H9 (cell line): ENCODE data around the gene ALMS1. TPM values are rescaled to one million over a fixed set of nuclear protein-coding genes. Genes with fewer than 3 reads are reported as not detected.

ENCODE experiments used
- DNase-seq: peaks from one replicate; pipeline ENCODE4 v3.0.0-alpha.2; 2017
- H2AFZ ChIP-seq: one replicate; pipeline ENCODE4 v1.6.1; 2013; ENCODE audit warnings: mild to moderate bottlenecking, low read length, control low read depth, moderate library complexity
- H2AK5ac ChIP-seq: 2 replicates; pipeline ENCODE4 v1.6.1; 2013; ENCODE audit warnings: low read length, control low read depth, mixed read lengths; ENCODE audit not compliant: insufficient read length
- H2BK120ac ChIP-seq: one replicate; pipeline ENCODE4 v1.6.1; 2013; ENCODE audit warnings: low read depth, mild to moderate bottlenecking, low read length, control low read depth, inconsistent platforms; ENCODE audit not compliant: poor library complexity, severe bottlenecking
- H2BK12ac ChIP-seq: 2 replicates; pipeline ENCODE4 v1.6.1; 2013; ENCODE audit warnings: low read length, control low read depth, mixed read lengths, low read depth; ENCODE audit not compliant: insufficient read length
- H2BK15ac ChIP-seq: 2 replicates; pipeline ENCODE4 v1.6.1; 2013; ENCODE audit warnings: low read depth, low read length, control low read depth
- H2BK20ac ChIP-seq: one replicate; pipeline ENCODE4 v1.6.1; 2013; ENCODE audit warnings: low read depth, mild to moderate bottlenecking, low read length, control low read depth, inconsistent platforms; ENCODE audit not compliant: poor library complexity, severe bottlenecking
- H2BK5ac ChIP-seq: 2 replicates; pipeline ENCODE4 v1.6.1; 2013; ENCODE audit warnings: low read length, control low read depth, mixed read lengths; ENCODE audit not compliant: insufficient read length
- H3K14ac ChIP-seq: 2 replicates; pipeline ENCODE4 v1.6.1; 2013; ENCODE audit warnings: low read length, control low read depth; ENCODE audit not compliant: insufficient read depth
- H3K18ac ChIP-seq: 2 replicates; pipeline ENCODE4 v1.6.1; 2013; ENCODE audit warnings: low read depth, mild to moderate bottlenecking, mixed read lengths, low read length, control low read depth; ENCODE audit not compliant: insufficient read length
- H3K23ac ChIP-seq: 2 replicates; pipeline ENCODE4 v1.6.1; 2013; ENCODE audit warnings: low read length, control low read depth, mixed read lengths, low read depth; ENCODE audit not compliant: insufficient read length
- H3K23me2 ChIP-seq: 2 replicates; pipeline ENCODE4 v1.6.1; 2013; ENCODE audit warnings: low read depth, mild to moderate bottlenecking, mixed read lengths, low read length, control low read depth; ENCODE audit not compliant: insufficient read length, poor library complexity, severe bottlenecking
- H3K27ac ChIP-seq: 2 replicates; pipeline ENCODE4 v1.5.1; 2013; ENCODE audit warnings: low read length, control low read depth, mixed read lengths, low read depth; ENCODE audit not compliant: insufficient read length
- H3K27me3 ChIP-seq: 2 replicates; pipeline ENCODE4 v1.6.1; 2013; ENCODE audit warnings: low read length, control low read depth, inconsistent platforms; ENCODE audit not compliant: insufficient read depth
- H3K4ac ChIP-seq: 2 replicates; pipeline ENCODE4 v1.6.1; 2013; ENCODE audit warnings: low read depth, mild to moderate bottlenecking, control low read depth, inconsistent platforms, low read length, moderate library complexity
- H3K4me1 ChIP-seq: 2 replicates; pipeline ENCODE4 v1.6.1; 2013; ENCODE audit warnings: low read length, control low read depth, inconsistent platforms; ENCODE audit not compliant: insufficient read depth
- H3K4me2 ChIP-seq: 2 replicates; pipeline ENCODE4 v1.6.1; 2013; ENCODE audit warnings: low read length, control low read depth, mixed read lengths; ENCODE audit not compliant: insufficient read length, insufficient read depth
- H3K56ac ChIP-seq: 2 replicates; pipeline ENCODE4 v1.6.1; 2013; ENCODE audit warnings: low read depth, mild to moderate bottlenecking, mixed read lengths, low read length, control low read depth; ENCODE audit not compliant: insufficient read length
- H3K79me1 ChIP-seq: 2 replicates; pipeline ENCODE4 v1.6.1; 2013; ENCODE audit warnings: low read depth, mild to moderate bottlenecking, moderate library complexity, low read length, control low read depth, inconsistent platforms; ENCODE audit not compliant: insufficient read depth, poor library complexity, severe bottlenecking
- H3K79me2 ChIP-seq: 2 replicates; pipeline ENCODE4 v1.6.1; 2013; ENCODE audit warnings: low read length, control low read depth, inconsistent platforms; ENCODE audit not compliant: insufficient read depth
- H3K9ac ChIP-seq: 2 replicates; pipeline ENCODE4 v1.6.1; 2013; ENCODE audit warnings: low read length, control low read depth, mixed read lengths; ENCODE audit not compliant: insufficient read length; ENCODE audit errors: extremely low read depth
- H3K9me3 ChIP-seq: one replicate; pipeline ENCODE4 v1.6.1; 2013; ENCODE audit warnings: low read depth, low read length, inconsistent platforms; ENCODE audit not compliant: control insufficient read depth
- H3T11ph ChIP-seq: one replicate; pipeline ENCODE4 v1.6.1; 2013; ENCODE audit warnings: mild to moderate bottlenecking, low read length, control low read depth, inconsistent platforms
- H4K20me1 ChIP-seq: one replicate; pipeline ENCODE4 v1.6.1; 2013; ENCODE audit not compliant: control insufficient read depth, insufficient read length, insufficient read depth
- H4K5ac ChIP-seq: 2 replicates; pipeline ENCODE4 v1.6.1; 2013; ENCODE audit warnings: low read depth, mild to moderate bottlenecking, mixed read lengths, low read length, control low read depth; ENCODE audit not compliant: insufficient read length
- H4K8ac ChIP-seq: replicated peaks from 2 replicates; pipeline ENCODE4 v1.6.1; 2013; ENCODE audit warnings: low read length, control low read depth, mixed read lengths, low read depth; ENCODE audit not compliant: insufficient read length
- H4K91ac ChIP-seq: 2 replicates; pipeline ENCODE4 v1.6.1; 2013; ENCODE audit warnings: low read depth, mild to moderate bottlenecking, moderate library complexity, mixed read lengths, low read length, control low read depth; ENCODE audit not compliant: insufficient read length
- H3K27ac Mint-ChIP-seq, 3 experiments: 2 replicates in 2 of 3; 3 replicates in 1 of 3; pipeline ENCODE4 v1.8.0; 2020 to 2021; ENCODE audit warnings: mixed read lengths in 3 of 3, mild to moderate bottlenecking in 1 of 3, moderate library complexity in 1 of 3
- H3K27me3 Mint-ChIP-seq: 2 replicates; pipeline ENCODE4 v1.8.0; 2021; ENCODE audit warnings: low read depth, mild to moderate bottlenecking, moderate library complexity, mixed read lengths
- H3K36me3 Mint-ChIP-seq, 3 experiments: 2 replicates in 2 of 3; 3 replicates in 1 of 3; pipeline ENCODE4 v1.8.0; 2020 to 2021; ENCODE audit warnings: low read depth in 3 of 3, mixed read lengths in 3 of 3; ENCODE audit not compliant: insufficient read depth in 1 of 3
- H3K4me1 Mint-ChIP-seq, 2 experiments: 2 replicates each; pipeline ENCODE4 v1.8.0; 2020; ENCODE audit warnings: mixed read lengths in 2 of 2
- H3K4me3 Mint-ChIP-seq, 2 experiments: 2 replicates in 1 of 2; 3 replicates in 1 of 2; pipeline ENCODE4 v1.8.0; 2020 to 2021; ENCODE audit warnings: mild to moderate bottlenecking in 2 of 2, mixed read lengths in 2 of 2, moderate library complexity in 1 of 2
- H3K9me3 Mint-ChIP-seq, 2 experiments: 2 replicates in 1 of 2; 3 replicates in 1 of 2; pipeline ENCODE4 v1.8.0; 2020; ENCODE audit warnings: mild to moderate bottlenecking in 2 of 2, mixed read lengths in 2 of 2, moderate library complexity in 1 of 2
- WGBS: extraction: QIAGEN DNeasy Blood & Tissue Kit; methylation state at CpG from one replicate; pipeline ENCODE4 v1.1.7; 2013; ENCODE audit warnings: missing lambda C conversion rate, low lambda C conversion rate, mixed read lengths; ENCODE audit not compliant: insufficient read length; ENCODE audit errors: extremely low coverage; 5-methylcytosine and 5-hydroxymethylcytosine counted together
- total RNA-seq: library from RNA; stranded (reverse); gene quantifications from 2 replicates; pipeline ENCODE4 v1.2.1, GENCODE V29; 2021
- TF ChIP-seq, protein P1 (sequence below): fragments of 200-600 bp; sonication (generic); conservative IDR thresholded peaks from 3 replicates; pipeline ENCODE4 v1.8.0; 2021; ENCODE audit warnings: antibody characterized with exemption, mild to moderate bottlenecking

Gene ALMS1
- total RNA-seq, 1 experiment from 2014 or later, result 36.2 TPM

DNA sequence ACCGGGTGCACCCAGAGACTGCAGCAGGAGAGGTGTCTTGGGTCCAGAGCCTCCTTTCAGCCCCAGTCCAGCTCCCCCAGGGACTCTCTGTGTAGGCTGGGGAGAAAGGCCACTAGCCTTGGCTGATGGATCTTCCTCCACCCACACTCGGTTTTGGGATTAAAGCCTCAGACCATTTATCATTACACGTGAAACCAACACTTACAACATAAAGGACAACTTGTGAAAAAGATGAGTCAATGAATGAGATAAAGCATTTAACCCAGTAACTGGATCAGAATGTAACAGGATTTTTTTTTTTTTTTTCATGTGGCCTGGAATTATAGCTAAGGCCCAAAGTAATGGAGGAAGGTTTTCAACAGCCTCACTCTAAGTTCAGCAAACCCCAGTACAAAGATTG lies 224.5 kb downstream of the ALMS1 start:
- no peak overlapping the region for H2AFZ ChIP-seq
- H4K20me1 ChIP-seq, result no peaks in the 10 kb centered on the region
- no peaks in the 10 kb centered on the region for H3K27me3 Mint-ChIP-seq
- H2BK5ac ChIP-seq, result no peak overlapping the region
- no CpG with 5 or more reads among the region's 3 CpGs for WGBS
- no peak overlapping the region for H3K56ac ChIP-seq
- H4K8ac ChIP-seq, result no peak overlapping the region
- H4K91ac ChIP-seq, result no peak overlapping the region
- no peak overlapping the region for H2BK12ac ChIP-seq
- no peak overlapping the region for H3K4me2 ChIP-seq
- no peak overlapping the region for H4K5ac ChIP-seq
- H3K79me2 ChIP-seq, result no peaks in the 10 kb centered on the region
- H3K9me3 ChIP-seq, result no peaks in the 10 kb centered on the region
- H3K4me1 ChIP-seq, result no peaks in the 10 kb centered on the region
- no peak overlapping the region; a peak in 1 of 7 replicates for H3K27ac Mint-ChIP-seq
- H3K27me3 ChIP-seq, result no peaks in the 10 kb centered on the region
- no peaks in the 10 kb centered on the region for H3K9me3 Mint-ChIP-seq
- no peak for DNase-seq
- no peak overlapping the region for H3K9ac ChIP-seq
- no peak overlapping the region for H2AK5ac ChIP-seq
- peaks cover 0 to 6% of the 10 kb centered on the region in 2 experiments; a peak in 2 of 4 replicates for H3K4me1 Mint-ChIP-seq
- no peak overlapping the region for H3K23ac ChIP-seq
- H3K14ac ChIP-seq, result no peak overlapping the region
- TF ChIP-seq, protein P1, sequence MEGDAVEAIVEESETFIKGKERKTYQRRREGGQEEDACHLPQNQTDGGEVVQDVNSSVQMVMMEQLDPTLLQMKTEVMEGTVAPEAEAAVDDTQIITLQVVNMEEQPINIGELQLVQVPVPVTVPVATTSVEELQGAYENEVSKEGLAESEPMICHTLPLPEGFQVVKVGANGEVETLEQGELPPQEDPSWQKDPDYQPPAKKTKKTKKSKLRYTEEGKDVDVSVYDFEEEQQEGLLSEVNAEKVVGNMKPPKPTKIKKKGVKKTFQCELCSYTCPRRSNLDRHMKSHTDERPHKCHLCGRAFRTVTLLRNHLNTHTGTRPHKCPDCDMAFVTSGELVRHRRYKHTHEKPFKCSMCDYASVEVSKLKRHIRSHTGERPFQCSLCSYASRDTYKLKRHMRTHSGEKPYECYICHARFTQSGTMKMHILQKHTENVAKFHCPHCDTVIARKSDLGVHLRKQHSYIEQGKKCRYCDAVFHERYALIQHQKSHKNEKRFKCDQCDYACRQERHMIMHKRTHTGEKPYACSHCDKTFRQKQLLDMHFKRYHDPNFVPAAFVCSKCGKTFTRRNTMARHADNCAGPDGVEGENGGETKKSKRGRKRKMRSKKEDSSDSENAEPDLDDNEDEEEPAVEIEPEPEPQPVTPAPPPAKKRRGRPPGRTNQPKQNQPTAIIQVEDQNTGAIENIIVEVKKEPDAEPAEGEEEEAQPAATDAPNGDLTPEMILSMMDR, result no peak
- H2BK120ac ChIP-seq, result no peak overlapping the region
- no peak overlapping the region for H3K18ac ChIP-seq
- no peak overlapping the region for H2BK15ac ChIP-seq
- H3K4me3 Mint-ChIP-seq, result no peak overlapping the region
- H3T11ph ChIP-seq, result no peak overlapping the region
- H3K79me1 ChIP-seq, result no peaks in the 10 kb centered on the region
- no peak overlapping the region for H3K27ac ChIP-seq
- no peak overlapping the region for H3K4ac ChIP-seq
- H3K23me2 ChIP-seq, result no peaks in the 10 kb centered on the region
- no peak overlapping the region for H2BK20ac ChIP-seq
- peaks cover 1 to 10% (median 6%) of the 10 kb centered on the region in 3 experiments; a peak in 4 of 7 replicates for H3K36me3 Mint-ChIP-seq
